Measurements from ENCODE around the gene GAS7. TPM values are rescaled to one million over a fixed set of nuclear protein-coding genes. Genes with fewer than 3 reads are reported as not detected.
A peak's percentile ranks its signal among the peaks of the same experiment; 100 is the strongest.

GAS7 gene
- total RNA-seq, 2 experiments from 2014 or later = 1.6 to 2.1 TPM

DNA sequence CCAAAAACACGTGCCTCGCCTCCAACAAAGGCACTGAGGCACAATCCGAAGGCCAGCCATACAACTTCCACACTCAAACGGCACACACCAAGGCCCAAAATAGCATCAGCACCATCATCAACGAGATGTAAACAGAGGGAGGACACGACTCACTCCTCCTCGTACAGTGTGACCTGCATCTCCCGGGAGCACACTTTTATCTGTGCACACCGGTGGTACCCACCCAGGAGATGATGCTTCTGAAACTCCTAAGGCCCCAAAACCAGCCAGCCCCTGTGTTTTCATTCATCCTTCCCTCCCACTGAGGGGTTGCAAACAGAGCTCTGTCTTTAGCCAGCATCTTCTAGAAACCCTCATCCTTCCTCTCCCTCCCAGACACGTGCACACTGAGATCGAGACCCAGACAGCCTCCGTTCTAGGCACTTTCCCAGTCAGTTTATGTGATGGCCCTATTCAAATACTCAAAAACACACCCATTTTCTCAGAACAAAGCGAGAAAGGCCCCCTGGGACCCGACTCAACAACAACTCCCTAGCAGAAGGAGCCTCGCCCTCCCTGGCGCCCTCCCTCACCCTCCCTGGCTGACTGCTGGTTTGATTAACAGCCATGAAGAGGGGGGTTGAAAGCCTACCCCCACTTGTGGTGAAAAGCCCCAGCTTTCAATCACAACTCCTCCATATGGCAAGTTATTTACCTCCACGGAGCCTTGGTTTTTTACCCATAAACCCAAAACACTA, 76.3 kb downstream of the GAS7 start:
- ChIA-PET CTCF (interaction anchor here (1.0 kb wide), 1 partner anchor 105 kb away, joined by 4 read pairs; no protein-coding TSS in a partner anchor), POLR2A (interaction anchor here (0.6 kb wide), 1 partner anchor 81 kb away, joined by 5 read pairs; no protein-coding TSS in a partner anchor)
- TF ChIP-seq, protein P1, sequence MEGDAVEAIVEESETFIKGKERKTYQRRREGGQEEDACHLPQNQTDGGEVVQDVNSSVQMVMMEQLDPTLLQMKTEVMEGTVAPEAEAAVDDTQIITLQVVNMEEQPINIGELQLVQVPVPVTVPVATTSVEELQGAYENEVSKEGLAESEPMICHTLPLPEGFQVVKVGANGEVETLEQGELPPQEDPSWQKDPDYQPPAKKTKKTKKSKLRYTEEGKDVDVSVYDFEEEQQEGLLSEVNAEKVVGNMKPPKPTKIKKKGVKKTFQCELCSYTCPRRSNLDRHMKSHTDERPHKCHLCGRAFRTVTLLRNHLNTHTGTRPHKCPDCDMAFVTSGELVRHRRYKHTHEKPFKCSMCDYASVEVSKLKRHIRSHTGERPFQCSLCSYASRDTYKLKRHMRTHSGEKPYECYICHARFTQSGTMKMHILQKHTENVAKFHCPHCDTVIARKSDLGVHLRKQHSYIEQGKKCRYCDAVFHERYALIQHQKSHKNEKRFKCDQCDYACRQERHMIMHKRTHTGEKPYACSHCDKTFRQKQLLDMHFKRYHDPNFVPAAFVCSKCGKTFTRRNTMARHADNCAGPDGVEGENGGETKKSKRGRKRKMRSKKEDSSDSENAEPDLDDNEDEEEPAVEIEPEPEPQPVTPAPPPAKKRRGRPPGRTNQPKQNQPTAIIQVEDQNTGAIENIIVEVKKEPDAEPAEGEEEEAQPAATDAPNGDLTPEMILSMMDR (IDR thresholded peaks at IDR 0.05) = no peak
- DNase-seq = peak; percentile 40
- ATAC-seq = peak; percentile 55
- intact Hi-C loops (cut with micrococcal nuclease) = loop anchor here (10.0 kb wide), 1 partner anchor 47 kb away; no protein-coding TSS in a partner anchor
- no peaks in the 10 kb centered on the region for H3K9me3 Mint-ChIP-seq
- no peaks in the 10 kb centered on the region for H3K36me3 Mint-ChIP-seq (ENCODE audit: low read depth)
- H3K27ac Mint-ChIP-seq = peak overlapping the region; percentile 44
- peaks cover 54% of the 10 kb centered on the region for H3K4me1 Mint-ChIP-seq (ENCODE audit: low read depth)
- H3K4me3 Mint-ChIP-seq = no peak overlapping the region
- H3K27me3 Mint-ChIP-seq = no peaks in the 10 kb centered on the region

DNA sequence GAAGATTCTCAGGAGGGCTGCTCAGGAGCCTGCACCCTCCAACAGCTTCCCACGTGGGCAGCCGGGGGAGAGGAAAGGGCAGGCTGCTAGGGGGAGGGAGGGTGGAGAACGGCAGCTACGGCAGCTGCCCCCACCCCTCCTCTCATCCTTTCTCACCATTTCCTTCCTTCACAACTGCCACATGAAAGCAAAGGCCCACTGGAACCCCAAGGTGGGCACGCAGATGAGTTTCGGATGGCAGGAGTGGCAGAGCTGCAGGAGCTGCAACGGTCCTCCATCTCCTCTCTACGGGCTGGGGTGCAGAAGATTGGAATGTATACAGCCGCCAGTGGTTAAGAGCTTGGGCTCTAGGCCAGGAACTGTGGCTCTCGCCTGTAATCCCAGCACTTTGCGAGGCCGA, 77.7 kb downstream of the GAS7 start:
- H3K4me3 Mint-ChIP-seq = no peak overlapping the region
- no peaks in the 10 kb centered on the region for H3K36me3 Mint-ChIP-seq (ENCODE audit: low read depth)
- H3K27ac Mint-ChIP-seq = no peak overlapping the region
- DNase-seq = peak; percentile 19
- peaks cover 55% of the 10 kb centered on the region for H3K4me1 Mint-ChIP-seq (ENCODE audit: low read depth)
- no peaks in the 10 kb centered on the region for H3K27me3 Mint-ChIP-seq
- no peaks in the 10 kb centered on the region for H3K9me3 Mint-ChIP-seq
- peak; percentile 48 for ATAC-seq
- ChIA-PET CTCF (interaction anchor here (1.5 kb wide), 1 partner anchor 106 kb away, joined by 3 read pairs; no protein-coding TSS in a partner anchor), POLR2A (interaction anchor here (1.0 kb wide), 1 partner anchor 16 kb away, joined by 3 read pairs; no protein-coding TSS in a partner anchor)
- TF ChIP-seq, protein P1 (IDR thresholded peaks at IDR 0.05) = no peak
- intact Hi-C loops (cut with micrococcal nuclease) = loop anchor here (10.0 kb wide), 1 partner anchor 46 kb away; no protein-coding TSS in a partner anchor

DNA sequence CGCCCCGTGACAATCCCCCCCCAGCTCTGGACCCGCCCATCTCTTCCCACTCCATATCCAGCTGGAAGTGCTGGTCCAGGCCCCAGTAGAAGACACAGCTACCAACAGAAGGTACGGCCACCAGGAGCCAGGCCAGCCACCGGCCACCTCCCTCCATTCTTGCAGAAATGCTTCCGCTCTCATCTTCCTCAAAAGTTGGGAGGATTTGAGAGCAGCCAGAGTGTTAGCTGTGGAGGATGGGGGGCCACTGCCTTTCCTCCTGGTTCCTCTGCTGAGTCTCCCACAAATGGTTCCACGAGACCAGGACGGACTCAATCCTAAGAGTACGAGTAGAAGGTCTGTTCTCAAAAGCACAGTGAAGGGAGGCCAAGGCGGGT, 78.3 kb downstream of the GAS7 start:
- H3K4me1 Mint-ChIP-seq (ENCODE audit: low read depth) = peaks cover 62% of the 10 kb centered on the region
- H3K36me3 Mint-ChIP-seq (ENCODE audit: low read depth) = no peaks in the 10 kb centered on the region
- ATAC-seq = no peak
- no peaks in the 10 kb centered on the region for H3K27me3 Mint-ChIP-seq
- ChIA-PET POLR2A (no interaction called here), CTCF (interaction anchor here (1.2 to 1.5 kb wide), 2 partner anchors 9 to 106 kb away, joined by 3 read pairs; no protein-coding TSS in a partner anchor)
- intact Hi-C loops (cut with micrococcal nuclease) = loop anchor here (10.0 kb wide), 1 partner anchor 45 kb away; no protein-coding TSS in a partner anchor
- no peaks in the 10 kb centered on the region for H3K9me3 Mint-ChIP-seq
- H3K27ac Mint-ChIP-seq = peak overlapping the region; percentile 25
- DNase-seq = no peak
- H3K4me3 Mint-ChIP-seq = no peak overlapping the region
- TF ChIP-seq, protein P1 (IDR thresholded peaks at IDR 0.05) = no peak

DNA sequence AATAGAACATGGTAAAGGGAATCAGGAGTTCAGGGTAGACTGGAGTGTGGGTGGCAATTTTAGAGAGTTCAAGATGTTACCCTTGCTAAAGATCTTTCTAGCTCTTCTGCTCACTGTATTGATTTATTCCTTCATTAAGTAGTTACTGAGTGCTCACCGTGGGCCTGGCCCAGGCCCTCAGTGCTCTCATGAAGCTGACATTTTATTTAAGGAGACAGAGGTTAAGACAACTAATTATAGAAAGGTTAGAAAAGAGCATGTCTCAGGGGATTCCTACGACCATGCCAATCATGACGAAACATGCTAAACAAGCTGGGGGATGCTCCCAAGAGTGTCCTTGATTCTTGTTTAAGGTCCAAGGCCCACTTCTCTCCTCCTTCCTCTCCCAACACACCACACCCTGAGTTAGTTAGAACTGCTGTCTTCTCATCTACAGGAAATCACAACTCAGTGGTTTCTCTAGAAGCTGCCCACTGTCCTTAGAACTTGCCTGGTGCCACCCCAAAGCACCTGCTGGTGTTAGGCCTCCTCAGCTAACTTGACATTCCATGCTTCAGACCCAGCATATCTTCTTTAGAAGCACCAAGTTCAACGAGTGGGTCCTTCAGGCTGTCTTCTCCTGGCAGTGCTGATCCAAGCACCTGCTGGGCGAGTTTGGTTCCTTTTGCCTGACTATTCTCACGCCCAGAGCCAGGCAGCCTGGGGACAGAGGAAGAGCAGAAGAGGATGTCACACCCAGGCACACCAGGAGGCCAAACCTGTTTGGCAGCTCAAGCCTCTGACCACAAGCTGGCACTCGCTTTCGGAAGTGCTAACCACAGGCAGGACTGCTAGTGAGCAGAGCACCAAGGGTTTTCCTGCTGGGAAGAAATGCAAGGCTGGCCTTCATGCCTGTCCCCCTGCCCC, 79.0 kb downstream of the GAS7 start:
- Mint-ChIP-seq H3K36me3 (ENCODE audit: low read depth) (no peaks in the 10 kb centered on the region), H3K27ac (peak overlapping the region; percentile 75), H3K4me1 (ENCODE audit: low read depth) (peaks cover 68% of the 10 kb centered on the region), H3K27me3 (no peaks in the 10 kb centered on the region), H3K4me3 (no peak overlapping the region), H3K9me3 (no peaks in the 10 kb centered on the region)
- TF ChIP-seq, protein P1 (IDR thresholded peaks at IDR 0.05) = no peak
- DNase-seq (peak; percentile 26), ATAC-seq (no peak)
- ChIA-PET CTCF (interaction anchor here (1.0 to 1.2 kb wide), 2 partner anchors 10 to 106 kb away, joined by 3 read pairs; no protein-coding TSS in a partner anchor), POLR2A (interaction anchor here (0.6 kb wide), 1 partner anchor 11 kb away, joined by 3 read pairs; no protein-coding TSS in a partner anchor)
- intact Hi-C loops (cut with micrococcal nuclease) = loop anchor here (10.0 kb wide), 1 partner anchor 45 kb away; no protein-coding TSS in a partner anchor
